GM12872 (cell line): ENCODE results near the gene RAB11FIP3.

ENCODE experiments used
- CTCF ChIP-seq: IDR thresholded peaks from 3 replicates; pipeline ENCODE4 v1.5.1; 2011; ENCODE audit warnings: low read depth, mild to moderate bottlenecking, low read length, moderate library complexity; ENCODE audit not compliant: insufficient read depth

The RAB11FIP3 gene

GRCh38 chr16:426115-426905 is 861 bp downstream of the RAB11FIP3 start:
- TF ChIP-seq CTCF = no peak

GRCh38 chr16:426906-427249 is 1.4 kb downstream of the RAB11FIP3 start:
- TF ChIP-seq CTCF = no peak

GRCh38 chr16:427250-427649 is 1.8 kb downstream of the RAB11FIP3 start:
- no peak for TF ChIP-seq CTCF

GRCh38 chr16:430904-431303 is 5.5 kb downstream of the RAB11FIP3 start:
- TF ChIP-seq CTCF = no peak

- no peak for TF ChIP-seq CTCF
These were observed 15.2 kb downstream of the RAB11FIP3 start for GRCh38 chr16:440627-441026.

- TF ChIP-seq CTCF = no peak
These were observed 16.0 kb downstream of the RAB11FIP3 start for GRCh38 chr16:441447-441846.

- TF ChIP-seq CTCF = no peak
These were observed 17.5 kb downstream of the RAB11FIP3 start for GRCh38 chr16:442976-443375.
